GM12872 (cell line): ENCODE data around the gene PARP12.

Source experiments
- CTCF ChIP-seq: IDR thresholded peaks from 3 replicates; pipeline ENCODE4 v1.5.1; 2011; ENCODE audit warnings: low read depth, mild to moderate bottlenecking, low read length, moderate library complexity; ENCODE audit not compliant: insufficient read depth

PARP12 gene

GRCh38 chr7:140025814-140026433 is 36.8 kb downstream of the PARP12 start:
- TF ChIP-seq CTCF: no peak

- TF ChIP-seq CTCF: no peak
Measured at GRCh38 chr7:140025241-140025640, 37.5 kb downstream of the PARP12 start.

- TF ChIP-seq CTCF: no peak
Measured at GRCh38 chr7:140024585-140024984, 38.2 kb downstream of the PARP12 start.

- no peak for TF ChIP-seq CTCF
Measured at GRCh38 chr7:140023728-140024127, 39.0 kb downstream of the PARP12 start.

GRCh38 chr7:140022582-140023211 is 40.1 kb downstream of the PARP12 start:
- no peak for TF ChIP-seq CTCF

- no peak for TF ChIP-seq CTCF
Measured at GRCh38 chr7:140021603-140022002, 41.1 kb downstream of the PARP12 start.

- TF ChIP-seq CTCF: no peak
Measured at GRCh38 chr7:140019606-140020005, 43.1 kb downstream of the PARP12 start.

GRCh38 chr7:140019172-140019571 is 43.6 kb downstream of the PARP12 start:
- TF ChIP-seq CTCF: no peak
